ENCODE data around the gene OTOA. TPM values are rescaled to one million over a fixed set of nuclear protein-coding genes. Genes with fewer than 3 reads are reported as not detected.

The OTOA gene
- polyA plus RNA-seq, 2 of the 4 experiments (the other 2 are of a cell fraction), result 0.05 TPM; not detected in 1

GRCh38 chr16:21645261-21645721, 18.5 kb upstream of the OTOA start:
- no peak overlapping the region for H3K4me3 ChIP-seq
- no peak for ATAC-seq
- CTCF ChIA-PET, result interaction anchor here (1.0 to 8.7 kb wide), 5 partner anchors 10 to 63 kb away, joined by 3 to 57 read pairs (median 4); no protein-coding TSS in a partner anchor

GRCh38 chr16:21646091-21646490, 17.7 kb upstream of the OTOA start:
- no peaks in the 10 kb centered on the region for H3K4me1 ChIP-seq
- ChIA-PET CTCF (interaction anchor here (1.0 to 8.7 kb wide), 3 partner anchors 10 to 63 kb away, joined by 3 to 57 read pairs (median 5); no protein-coding TSS in a partner anchor), POLR2A (no interaction called here)
- H3K4me3 ChIP-seq, result no peak overlapping the region
- H3K4me2 ChIP-seq, result no peak overlapping the region
- H3K27ac ChIP-seq, result no peak overlapping the region
- DNase-seq (ENCODE audit: low read depth in 1 of 2, low spot score in 1 of 2), result no peak
- WGBS (ENCODE audit: missing lambda C conversion rate), result 87% methylated on average over 5 of the region's 5 CpGs
- TF ChIP-seq SMC3 (IDR thresholded peaks at IDR 0.05) (no peak), POLR2A (IDR thresholded peaks at IDR 0.05; ENCODE audit: low read length) (no peak), ZC3H11A (IDR thresholded peaks at IDR 0.05) (no peak), BCL3 (IDR thresholded peaks at IDR 0.05) (no peak), NR3C1 (IDR thresholded peaks at IDR 0.05) (no peak), HOXA7 (CRISPR knock-in tag; IDR thresholded peaks at IDR 0.05) (no peak), JUN (IDR thresholded peaks at IDR 0.05) (no peak), TP53 (CRISPR knock-in tag; IDR thresholded peaks at IDR 0.05) (no peak), PHF8 (IDR thresholded peaks at IDR 0.05; ENCODE audit: borderline replicate concordance, low read depth) (no peak), HMGXB4 (CRISPR knock-in tag; IDR thresholded peaks at IDR 0.05; ENCODE audit: borderline replicate concordance) (no peak), FOXS1 (CRISPR knock-in tag; IDR thresholded peaks at IDR 0.05) (no peak), SREBF2 (IDR thresholded peaks at IDR 0.05) (no peak), CBX8 (IDR thresholded peaks at IDR 0.05) (no peak), CHD4 (IDR thresholded peaks at IDR 0.05; ENCODE audit: borderline replicate concordance) (no peak), BHLHE40 (IDR thresholded peaks at IDR 0.05; ENCODE audit: low read depth, low read length) (no peak)
- TF ChIP-seq, protein P1, sequence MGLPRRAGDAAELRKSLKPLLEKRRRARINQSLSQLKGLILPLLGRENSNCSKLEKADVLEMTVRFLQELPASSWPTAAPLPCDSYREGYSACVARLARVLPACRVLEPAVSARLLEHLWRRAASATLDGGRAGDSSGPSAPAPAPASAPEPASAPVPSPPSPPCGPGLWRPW (IDR thresholded peaks at IDR 0.05), result no peak
- no peak for FAIRE-seq
- no peak for ATAC-seq
- no peaks in the 10 kb centered on the region for H3K9me3 ChIP-seq

More at GRCh38 chr16:21645261-21645721, 18.5 kb upstream of the OTOA start:
- no peak for TF ChIP-seq HMGXB4 (CRISPR knock-in tag; IDR thresholded peaks at IDR 0.05; ENCODE audit: borderline replicate concordance)
- TF ChIP-seq, protein P2, sequence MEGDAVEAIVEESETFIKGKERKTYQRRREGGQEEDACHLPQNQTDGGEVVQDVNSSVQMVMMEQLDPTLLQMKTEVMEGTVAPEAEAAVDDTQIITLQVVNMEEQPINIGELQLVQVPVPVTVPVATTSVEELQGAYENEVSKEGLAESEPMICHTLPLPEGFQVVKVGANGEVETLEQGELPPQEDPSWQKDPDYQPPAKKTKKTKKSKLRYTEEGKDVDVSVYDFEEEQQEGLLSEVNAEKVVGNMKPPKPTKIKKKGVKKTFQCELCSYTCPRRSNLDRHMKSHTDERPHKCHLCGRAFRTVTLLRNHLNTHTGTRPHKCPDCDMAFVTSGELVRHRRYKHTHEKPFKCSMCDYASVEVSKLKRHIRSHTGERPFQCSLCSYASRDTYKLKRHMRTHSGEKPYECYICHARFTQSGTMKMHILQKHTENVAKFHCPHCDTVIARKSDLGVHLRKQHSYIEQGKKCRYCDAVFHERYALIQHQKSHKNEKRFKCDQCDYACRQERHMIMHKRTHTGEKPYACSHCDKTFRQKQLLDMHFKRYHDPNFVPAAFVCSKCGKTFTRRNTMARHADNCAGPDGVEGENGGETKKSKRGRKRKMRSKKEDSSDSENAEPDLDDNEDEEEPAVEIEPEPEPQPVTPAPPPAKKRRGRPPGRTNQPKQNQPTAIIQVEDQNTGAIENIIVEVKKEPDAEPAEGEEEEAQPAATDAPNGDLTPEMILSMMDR (IDR thresholded peaks at IDR 0.05), result no peak
- Histone ChIP-seq H3K27ac (no peak overlapping the region), H3K4me1 (no peaks in the 10 kb centered on the region), H3K9me3 (no peaks in the 10 kb centered on the region), H3K4me2 (no peak overlapping the region)
- DNase-seq (ENCODE audit: low read depth in 1 of 2, low spot score in 1 of 2) (no peak), FAIRE-seq (no peak)
- POLR2A ChIA-PET, result no interaction called here
- 95% methylated on average over 9 of the region's 9 CpGs for WGBS (ENCODE audit: missing lambda C conversion rate)

Measured in A549 (cell line).